Activated CD8-positive, alpha-beta memory T cell treated with anti-CD3 and anti-CD28 coated beads, Interleukin-2, amount 50 U/mL, for 24 hours (primary cell): ENCODE data around the gene TMED10.
A peak's percentile ranks its signal among the peaks of the same experiment; 100 is the strongest.
"Not testable (repeated sequence)": the region's sequence is repeated elsewhere in the genome, so short reads cannot be mapped to it uniquely, and the experiment has no call there.

Experiments
- DNase-seq: peaks from one replicate; pipeline ENCODE4 v3.0.0-alpha.2; 2020; ENCODE audit errors: extremely low read depth

TMED10 gene

DNA sequence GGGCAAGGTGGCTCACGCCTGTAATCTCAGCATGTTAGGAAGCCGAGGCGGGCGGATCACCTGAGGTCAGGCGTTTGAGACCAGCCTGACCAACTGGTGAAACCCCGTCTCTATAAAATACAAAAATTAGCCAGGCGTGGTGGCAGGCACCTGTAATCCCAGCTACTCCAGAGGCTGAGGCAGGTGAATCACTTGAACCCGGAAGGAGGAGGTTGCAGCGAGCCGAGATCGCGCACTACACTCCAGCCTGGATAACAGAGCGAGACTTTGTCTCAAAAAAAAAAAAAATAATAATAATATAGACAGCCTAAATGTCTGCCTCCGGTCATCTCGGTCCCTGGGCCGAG, 49.0 kb downstream of the TMED10 start:
- DNase-seq = not testable (repeated sequence)

GRCh38 chr14:75126679-75127473, 49.5 kb downstream of the TMED10 start, which contains the start of gene NEK9:
NEK9 (minus strand) TSS chr14:75127048; CDS start chr14:75126921, 127 bp downstream.
- peak; percentile 76 for DNase-seq

GRCh38 chr14:75126121-75126544, 50.3 kb downstream of the TMED10 start:
- DNase-seq = no peak

DNA sequence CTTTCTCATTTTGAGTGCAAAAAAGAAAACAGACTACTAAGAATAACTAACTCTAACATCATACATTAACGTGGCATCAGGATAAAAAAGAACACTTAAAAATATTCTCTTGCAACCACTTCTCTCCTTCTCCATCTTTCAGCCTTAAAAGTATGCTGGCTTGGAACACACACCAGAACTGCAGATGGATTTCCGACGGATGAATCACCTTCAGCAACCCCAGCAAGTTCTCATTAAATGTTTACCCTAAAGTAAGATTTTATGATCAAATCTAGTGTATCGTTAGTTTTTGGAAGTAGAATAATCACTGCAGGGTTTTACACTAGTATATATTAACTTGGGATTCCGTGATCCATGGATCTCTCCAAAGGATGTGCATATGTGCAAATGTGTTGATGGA, 50.8 kb downstream of the TMED10 start:
- no peak for DNase-seq

GRCh38 chr14:75123991-75124390, 52.4 kb downstream of the TMED10 start:
- DNase-seq = no peak

DNA sequence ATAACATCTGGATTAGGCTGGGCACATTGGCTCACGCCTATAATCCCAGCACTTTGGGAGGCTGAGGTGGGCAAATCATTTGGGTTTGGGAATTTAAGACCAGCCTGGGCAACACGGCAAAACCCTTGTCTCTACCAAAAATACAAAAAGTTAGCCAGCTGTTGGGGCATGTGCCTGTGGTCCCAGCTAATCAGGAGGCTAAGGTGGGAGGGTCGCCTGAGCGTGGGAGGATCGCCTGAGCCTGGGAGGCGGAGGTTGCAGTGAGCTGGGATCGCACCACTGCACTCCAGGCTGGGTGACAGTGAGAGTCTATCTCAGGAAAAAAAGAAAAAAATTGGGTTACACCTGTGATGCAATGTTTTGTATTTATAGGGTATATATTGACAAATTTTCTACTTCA, 54.9 kb downstream of the TMED10 start:
- no peak for DNase-seq

- no peak for DNase-seq
These were observed 55.7 kb downstream of the TMED10 start for GRCh38 chr14:75120541-75121291.

GRCh38 chr14:75119056-75119455, 57.4 kb downstream of the TMED10 start:
- no peak for DNase-seq

GRCh38 chr14:75113932-75114539, 62.4 kb downstream of the TMED10 start:
- DNase-seq = no peak

DNA sequence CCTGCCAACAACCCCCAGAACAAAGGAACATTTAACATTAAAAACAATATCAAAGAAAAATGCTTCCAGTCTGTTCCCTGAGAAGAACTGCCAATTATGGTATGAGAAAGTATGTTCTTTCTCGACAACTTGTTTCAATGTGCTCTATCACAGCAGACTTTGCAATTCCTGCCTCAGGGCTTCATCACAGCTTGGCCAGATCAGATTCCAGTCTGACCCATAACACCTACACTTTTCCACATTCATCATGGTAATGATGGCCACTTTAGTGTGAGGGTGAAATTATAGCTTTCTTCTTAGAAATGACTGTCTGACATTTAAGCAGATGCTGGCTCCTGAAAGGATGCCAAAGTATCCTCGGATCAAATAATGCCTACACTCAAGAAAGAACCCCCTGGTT, 66.5 kb downstream of the TMED10 start:
- no peak for DNase-seq

GRCh38 chr14:75107186-75107585, 69.2 kb downstream of the TMED10 start:
- DNase-seq = no peak

GRCh38 chr14:75101491-75101890, 74.9 kb downstream of the TMED10 start:
- no peak for DNase-seq

GRCh38 chr14:75098682-75099081, 77.7 kb downstream of the TMED10 start:
- no peak for DNase-seq

GRCh38 chr14:75098212-75098611, 78.2 kb downstream of the TMED10 start:
- DNase-seq = no peak

- DNase-seq = no peak
These were observed 79.5 kb downstream of the TMED10 start for GRCh38 chr14:75096959-75097358.

DNA sequence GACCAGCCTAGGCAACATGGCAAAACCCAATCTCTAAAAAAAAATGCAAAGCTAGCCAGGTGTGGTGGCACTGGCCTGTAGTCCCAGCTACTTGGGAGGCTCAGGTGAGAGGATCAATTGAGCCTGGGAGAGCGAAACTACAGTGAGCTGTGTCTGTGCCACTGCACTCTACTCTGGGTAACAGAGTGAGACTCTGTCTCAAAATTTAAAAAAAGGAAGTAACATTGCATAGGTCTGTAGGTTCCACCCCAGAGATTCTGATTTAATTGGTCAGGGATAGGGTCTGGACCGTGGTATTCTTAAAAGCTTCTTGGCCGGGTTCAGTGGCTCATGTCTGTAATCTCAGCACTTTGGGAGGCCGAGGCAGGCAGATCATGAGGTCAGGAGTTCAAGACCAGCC, 80.7 kb downstream of the TMED10 start:
- DNase-seq = no peak

- no peak for DNase-seq
These were observed 81.5 kb downstream of the TMED10 start for GRCh38 chr14:75094896-75095295.

DNA sequence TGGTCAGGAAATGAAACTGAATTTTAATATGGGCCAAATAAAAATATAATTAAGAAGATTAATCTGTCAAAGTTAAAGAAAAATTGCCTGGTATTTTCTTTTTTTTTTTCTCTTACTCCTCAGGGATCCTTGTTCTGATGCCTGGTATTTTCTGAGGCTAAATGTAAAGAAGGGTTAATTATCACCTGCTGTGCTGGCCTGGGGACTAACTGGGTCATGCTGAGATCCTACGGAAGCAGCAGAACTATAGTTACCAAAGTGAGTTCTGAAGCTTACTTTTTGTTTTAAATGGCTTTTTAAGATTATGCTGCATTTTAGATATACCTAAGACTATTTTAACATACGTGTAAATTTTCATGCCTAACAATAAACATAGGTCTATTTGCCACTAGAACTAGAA, 83.7 kb downstream of the TMED10 start:
- no peak for DNase-seq

DNA sequence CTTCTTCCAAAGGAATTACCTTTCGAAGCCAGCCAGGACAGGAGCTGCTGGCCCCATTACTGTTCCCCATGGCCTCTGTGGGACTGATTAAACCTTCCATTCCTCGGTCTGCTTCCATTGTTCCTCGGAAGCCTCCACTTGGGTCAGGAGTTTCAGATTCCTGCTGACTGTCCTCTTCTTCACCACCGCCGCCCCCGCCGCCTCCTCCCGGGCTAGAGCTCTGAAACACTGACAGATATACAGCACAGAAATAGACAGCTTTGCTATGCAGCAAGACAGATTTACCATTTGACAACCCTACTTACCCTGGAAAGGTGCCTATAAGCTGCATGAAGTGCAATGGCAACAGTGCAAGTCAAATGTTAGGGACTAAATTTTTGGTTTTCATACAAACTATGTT, 85.2 kb downstream of the TMED10 start:
- DNase-seq = no peak

DNA sequence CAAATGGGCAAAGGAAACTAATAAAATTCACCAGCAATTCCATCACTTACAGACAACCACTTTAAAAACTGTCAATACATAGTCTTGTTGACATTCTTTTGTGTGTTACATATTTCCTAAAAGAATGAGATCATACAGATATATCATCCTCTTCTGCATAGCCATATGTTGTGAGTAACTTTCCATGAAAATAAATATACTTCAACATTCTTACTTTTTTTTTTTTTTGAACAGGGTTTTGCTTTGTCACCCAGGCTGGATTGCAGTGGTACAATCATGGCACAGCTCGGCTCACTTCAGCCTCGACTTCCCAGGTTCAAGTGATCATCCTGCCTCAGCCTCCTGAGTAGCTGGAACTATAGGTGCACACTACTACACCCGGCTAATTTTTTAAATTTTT, 86.1 kb downstream of the TMED10 start:
- DNase-seq = no peak

DNA sequence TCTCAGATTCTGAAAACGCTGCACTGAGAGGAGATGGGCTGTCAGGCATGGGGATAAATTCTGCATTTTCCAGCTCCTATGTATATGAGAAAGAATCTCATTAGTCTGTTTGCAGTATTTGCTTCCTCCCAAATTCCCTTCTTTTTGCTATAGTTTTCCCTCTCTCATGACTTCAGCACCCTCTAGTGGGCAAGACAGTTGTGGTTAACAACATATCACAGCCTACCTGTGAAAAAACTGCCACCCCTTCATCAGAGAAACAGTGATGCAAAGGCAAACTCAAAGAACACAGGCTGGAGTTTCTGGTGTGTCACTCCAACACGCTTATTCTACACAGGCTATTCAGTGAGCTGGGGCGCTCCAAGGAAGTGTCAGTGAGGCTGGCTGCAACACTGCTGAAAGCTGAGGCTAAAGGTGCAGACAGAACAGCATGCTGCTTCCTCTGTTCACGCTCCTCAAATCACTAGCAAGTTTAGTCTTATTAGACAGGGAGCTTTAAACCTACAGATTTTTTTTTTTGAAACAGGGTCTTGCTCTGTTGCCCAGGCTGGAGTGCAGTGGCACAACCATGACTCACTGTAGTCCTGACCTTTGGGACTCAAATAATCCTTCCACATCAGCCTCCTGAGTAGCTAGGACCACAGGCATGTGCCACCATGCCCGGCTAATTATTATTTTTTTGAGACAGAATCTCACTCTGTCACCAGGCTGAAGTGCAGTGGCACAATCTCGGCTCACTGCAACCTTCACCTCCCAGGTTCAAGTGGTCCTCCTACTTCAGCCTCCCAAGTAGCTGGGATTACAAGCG, 87.6 kb downstream of the TMED10 start:
- no peak for DNase-seq

DNA sequence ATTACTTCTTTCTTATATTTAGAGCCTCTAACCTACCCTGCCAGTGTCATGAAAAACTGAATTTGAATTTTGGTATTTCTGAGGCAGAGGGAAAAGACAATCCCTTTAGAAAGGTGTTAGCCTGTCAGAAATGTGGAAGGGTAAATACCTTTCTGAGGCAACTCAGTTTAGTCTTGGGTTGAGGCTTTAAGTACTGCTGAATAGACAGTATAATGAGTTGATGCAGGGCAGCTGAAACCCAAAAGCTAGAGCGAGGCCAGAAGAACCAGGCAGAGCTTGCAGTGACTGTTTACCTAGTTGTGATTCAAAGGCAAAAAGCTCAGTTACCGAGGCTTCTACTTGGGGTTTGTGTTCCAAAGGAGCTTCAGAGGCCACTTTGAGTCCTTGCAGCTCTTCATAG, 88.3 kb downstream of the TMED10 start:
- no peak for DNase-seq
